Astrocyte of the cerebellum (primary cell): ENCODE measurements around the gene SSH2.

Experiments used
- DNase-seq: peaks from one replicate; pipeline ENCODE4 v3.0.0-alpha.2; 2011; ENCODE audit warnings: low read depth
- H3K4me3 ChIP-seq: 2 replicates; pipeline ENCODE4 v1.5.1; 2011; ENCODE audit warnings: mild to moderate bottlenecking, low read depth, low read length, moderate library complexity
- in situ Hi-C: cut with HindIII; loops from 2 replicates; pipeline ENCODE4 v1.10.0; 2017; ENCODE audit warnings: low sequenced_read_pairs
- TF ChIP-seq, protein P1 (sequence below): IDR thresholded peaks from 2 replicates; pipeline ENCODE4 v1.5.1; 2012; ENCODE audit warnings: low read length, low read depth, moderate library complexity, mild to moderate bottlenecking; ENCODE audit errors: missing control alignments

Gene SSH2

DNA sequence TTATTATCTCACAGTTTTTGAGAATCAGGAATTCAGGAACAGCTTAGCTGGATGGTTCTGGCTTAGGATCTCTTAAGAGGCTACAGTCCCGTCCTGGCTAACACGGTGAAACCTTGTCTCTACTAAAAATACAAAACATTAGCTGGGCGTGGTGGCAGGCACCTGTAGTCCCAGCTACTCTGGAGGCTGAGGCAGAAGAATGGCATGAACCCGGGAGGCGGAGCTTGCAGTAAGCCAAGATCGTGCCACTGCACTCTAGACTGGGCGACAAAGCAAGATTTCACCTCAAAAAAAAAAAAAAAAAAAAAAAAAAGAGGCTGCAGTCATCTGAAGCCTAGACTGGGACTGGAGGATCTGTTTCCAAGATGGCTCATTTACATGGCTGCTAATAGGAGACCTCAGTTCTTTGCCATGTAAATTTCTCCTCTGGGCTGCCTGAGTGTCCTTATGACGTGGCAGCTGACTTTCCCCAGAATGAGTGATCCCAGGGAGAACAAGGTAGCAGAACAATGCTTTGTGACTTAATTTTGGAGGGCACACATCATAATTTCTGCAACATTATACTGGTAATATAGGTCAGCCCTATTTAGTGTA, 211.5 kb downstream of the SSH2 start:
- no peak overlapping the region for H3K4me3 ChIP-seq
- no peak for DNase-seq
- TF ChIP-seq, protein P1, sequence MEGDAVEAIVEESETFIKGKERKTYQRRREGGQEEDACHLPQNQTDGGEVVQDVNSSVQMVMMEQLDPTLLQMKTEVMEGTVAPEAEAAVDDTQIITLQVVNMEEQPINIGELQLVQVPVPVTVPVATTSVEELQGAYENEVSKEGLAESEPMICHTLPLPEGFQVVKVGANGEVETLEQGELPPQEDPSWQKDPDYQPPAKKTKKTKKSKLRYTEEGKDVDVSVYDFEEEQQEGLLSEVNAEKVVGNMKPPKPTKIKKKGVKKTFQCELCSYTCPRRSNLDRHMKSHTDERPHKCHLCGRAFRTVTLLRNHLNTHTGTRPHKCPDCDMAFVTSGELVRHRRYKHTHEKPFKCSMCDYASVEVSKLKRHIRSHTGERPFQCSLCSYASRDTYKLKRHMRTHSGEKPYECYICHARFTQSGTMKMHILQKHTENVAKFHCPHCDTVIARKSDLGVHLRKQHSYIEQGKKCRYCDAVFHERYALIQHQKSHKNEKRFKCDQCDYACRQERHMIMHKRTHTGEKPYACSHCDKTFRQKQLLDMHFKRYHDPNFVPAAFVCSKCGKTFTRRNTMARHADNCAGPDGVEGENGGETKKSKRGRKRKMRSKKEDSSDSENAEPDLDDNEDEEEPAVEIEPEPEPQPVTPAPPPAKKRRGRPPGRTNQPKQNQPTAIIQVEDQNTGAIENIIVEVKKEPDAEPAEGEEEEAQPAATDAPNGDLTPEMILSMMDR: no peak
- in situ Hi-C loops: no loop called here

DNA sequence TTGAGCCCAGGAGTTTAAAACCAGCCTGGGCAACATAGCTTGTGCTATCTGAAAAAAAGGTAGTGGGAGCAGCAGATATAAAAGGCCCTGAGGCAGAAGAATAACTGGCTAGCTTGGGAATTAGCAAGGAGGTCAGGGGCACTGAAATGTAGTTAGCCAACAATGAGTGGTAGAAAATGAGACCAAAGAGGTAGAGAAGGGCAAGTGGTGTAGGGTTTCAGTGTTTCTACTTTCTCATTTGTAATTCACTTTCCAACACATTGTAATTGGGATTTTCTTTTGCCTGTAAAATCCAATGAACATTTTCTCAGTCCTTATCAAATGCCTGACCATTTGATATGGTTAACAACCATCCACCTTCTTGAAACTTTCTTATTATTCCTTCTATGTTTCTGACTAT, 212.2 kb downstream of the SSH2 start:
- no peak overlapping the region for H3K4me3 ChIP-seq
- TF ChIP-seq, protein P1: no peak
- no peak for DNase-seq
- in situ Hi-C loops: no loop called here

DNA sequence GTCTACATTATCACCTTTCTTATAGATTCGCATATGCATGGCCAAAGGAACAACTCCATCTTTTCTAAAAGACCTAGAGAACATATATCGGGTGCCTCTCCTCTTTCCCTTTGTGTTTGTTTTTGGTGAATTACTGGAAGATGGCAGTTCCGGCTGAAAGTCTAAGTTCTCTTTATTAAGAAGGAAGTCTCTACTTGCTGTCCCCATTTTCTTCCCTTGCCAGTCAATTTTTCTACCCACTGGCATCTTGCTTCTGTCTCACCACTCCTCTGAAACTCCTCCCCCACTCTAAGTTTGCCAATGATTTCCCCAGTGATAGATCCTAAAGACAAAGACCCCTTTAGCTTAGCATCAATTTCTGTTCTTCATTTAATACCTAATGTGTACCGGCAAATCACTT, 213.5 kb downstream of the SSH2 start:
- TF ChIP-seq, protein P1: no peak
- no peak overlapping the region for H3K4me3 ChIP-seq
- DNase-seq: no peak
- in situ Hi-C loops: no loop called here

DNA sequence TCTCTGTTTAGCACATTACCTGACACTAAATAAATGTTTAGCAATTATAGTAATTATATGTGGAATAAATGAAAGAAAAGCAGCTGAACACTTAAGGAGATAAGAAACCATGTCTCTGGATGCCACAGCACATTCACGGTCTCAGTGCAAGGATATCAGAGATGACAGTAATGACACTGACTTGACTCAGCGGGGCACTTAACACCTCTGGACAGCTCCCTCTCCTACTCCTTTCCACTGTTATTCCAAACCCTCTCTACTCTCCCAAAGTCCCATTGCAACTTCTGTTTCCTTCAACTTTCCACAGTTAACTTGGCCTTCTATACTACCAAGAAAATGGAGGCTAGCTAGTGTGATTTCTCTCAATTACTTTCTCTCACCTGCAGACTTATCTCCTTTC, 214.3 kb downstream of the SSH2 start:
- TF ChIP-seq, protein P1: no peak
- no peak overlapping the region for H3K4me3 ChIP-seq
- DNase-seq: no peak
- in situ Hi-C loops: no loop called here

DNA sequence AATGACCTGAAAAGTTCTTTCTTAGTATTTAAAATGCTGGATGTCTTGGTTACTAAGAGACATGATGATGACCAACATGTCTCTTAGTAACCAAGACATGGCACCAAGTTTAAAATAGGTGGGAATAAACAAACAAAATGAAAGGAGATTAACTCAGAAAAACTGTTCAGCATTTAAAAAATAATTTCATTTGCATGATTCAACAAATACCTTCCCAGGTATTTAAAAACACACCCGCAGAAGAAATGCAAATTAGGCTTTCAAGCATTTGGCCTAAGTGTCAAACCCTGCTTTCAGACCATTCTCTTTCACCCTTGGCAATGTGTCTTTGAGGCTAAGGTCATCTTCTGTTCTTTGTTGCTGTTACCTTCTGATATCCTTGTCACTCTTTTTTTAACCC, 215.9 kb downstream of the SSH2 start:
- DNase-seq: no peak
- no peak overlapping the region for H3K4me3 ChIP-seq
- in situ Hi-C loops: no loop called here
- TF ChIP-seq, protein P1: no peak

DNA sequence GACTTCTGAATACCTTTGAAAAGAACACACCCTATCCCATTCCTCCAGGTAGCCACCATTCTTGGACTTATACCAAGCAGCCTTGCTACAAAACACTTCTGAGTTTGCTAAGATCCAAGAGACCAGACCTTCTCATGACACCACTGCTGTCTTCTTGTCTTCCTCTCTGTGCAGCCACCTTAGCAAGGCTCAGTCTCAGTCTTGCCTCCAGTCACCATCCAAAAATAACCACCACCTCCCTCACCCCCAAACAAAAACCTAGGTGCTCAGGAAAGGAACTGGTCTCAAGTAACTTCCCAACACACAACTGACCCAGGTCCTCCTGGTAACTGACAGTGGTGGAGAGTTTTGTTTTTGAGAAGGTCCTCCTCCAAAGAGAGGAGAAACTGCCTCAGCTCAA, 216.4 kb downstream of the SSH2 start:
- in situ Hi-C loops: no loop called here

More for the DNA sequence above, 216.4 kb downstream of the SSH2 start:
- no peak for DNase-seq
- TF ChIP-seq, protein P1: no peak
- no peak overlapping the region for H3K4me3 ChIP-seq
